Kidney epithelial cell (primary cell): ENCODE measurements around the gene TSPAN13. TPM values are rescaled to one million over a fixed set of nuclear protein-coding genes. Genes with fewer than 3 reads are reported as not detected.

ENCODE experiments used
- DNase-seq: peaks from one replicate; pipeline ENCODE4 v3.0.0-alpha.2; 2010; ENCODE audit warnings: low read depth
- H3K27me3 ChIP-seq: 2 replicates; pipeline ENCODE4 v1.6.0; 2011; ENCODE audit warnings: low read length; ENCODE audit not compliant: control insufficient read depth, insufficient read depth
- H3K36me3 ChIP-seq: 2 replicates; pipeline ENCODE4 v1.5.1; 2011; ENCODE audit warnings: low read length; ENCODE audit not compliant: control insufficient read depth, insufficient read depth
- H3K4me3 ChIP-seq: 2 replicates; pipeline ENCODE4 v1.5.1; 2011; ENCODE audit warnings: low read depth, mild to moderate bottlenecking, control low read depth, low read length
- total RNA-seq: library from RNA; depleted of rRNA; stranded (reverse); fragments of >200 nt; gene quantifications from 2 replicates; pipeline ENCODE4 v1.2.3, GENCODE V29; 2015
- TF ChIP-seq, protein P1 (sequence below): IDR thresholded peaks from 2 replicates; pipeline ENCODE4 v1.5.1; 2011; ENCODE audit warnings: mild to moderate bottlenecking, moderate library complexity, low read length, control low read depth, inconsistent platforms; ENCODE audit not compliant: insufficient read depth, poor library complexity, severe bottlenecking

Gene TSPAN13
- total RNA-seq: 15.5 and 16.7 TPM in 2 replicates

GRCh38 chr7:16753102-16753931, at the start of gene TSPAN13:
TSPAN13 (plus strand) TSS chr7:16753755; CDS start chr7:16753968, 213 bp downstream.
- TF ChIP-seq, protein P1, sequence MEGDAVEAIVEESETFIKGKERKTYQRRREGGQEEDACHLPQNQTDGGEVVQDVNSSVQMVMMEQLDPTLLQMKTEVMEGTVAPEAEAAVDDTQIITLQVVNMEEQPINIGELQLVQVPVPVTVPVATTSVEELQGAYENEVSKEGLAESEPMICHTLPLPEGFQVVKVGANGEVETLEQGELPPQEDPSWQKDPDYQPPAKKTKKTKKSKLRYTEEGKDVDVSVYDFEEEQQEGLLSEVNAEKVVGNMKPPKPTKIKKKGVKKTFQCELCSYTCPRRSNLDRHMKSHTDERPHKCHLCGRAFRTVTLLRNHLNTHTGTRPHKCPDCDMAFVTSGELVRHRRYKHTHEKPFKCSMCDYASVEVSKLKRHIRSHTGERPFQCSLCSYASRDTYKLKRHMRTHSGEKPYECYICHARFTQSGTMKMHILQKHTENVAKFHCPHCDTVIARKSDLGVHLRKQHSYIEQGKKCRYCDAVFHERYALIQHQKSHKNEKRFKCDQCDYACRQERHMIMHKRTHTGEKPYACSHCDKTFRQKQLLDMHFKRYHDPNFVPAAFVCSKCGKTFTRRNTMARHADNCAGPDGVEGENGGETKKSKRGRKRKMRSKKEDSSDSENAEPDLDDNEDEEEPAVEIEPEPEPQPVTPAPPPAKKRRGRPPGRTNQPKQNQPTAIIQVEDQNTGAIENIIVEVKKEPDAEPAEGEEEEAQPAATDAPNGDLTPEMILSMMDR: no peak
- Histone ChIP-seq H3K4me3 (peak within 1 kb of the TSS; percentile 87), H3K36me3 (no peaks in the 10 kb centered on the region), H3K27me3 (no peaks in the 10 kb centered on the region)
- peak; percentile 54 for DNase-seq

GRCh38 chr7:16708511-16708910, 45.0 kb upstream of the TSPAN13 start:
- no peak for DNase-seq
- TF ChIP-seq, protein P1: no peak
- Histone ChIP-seq H3K4me3 (no peak overlapping the region), H3K36me3 (no peaks in the 10 kb centered on the region), H3K27me3 (no peaks in the 10 kb centered on the region)

- H3K27me3 ChIP-seq: no peaks in the 10 kb centered on the region
- peak; percentile 94 for DNase-seq
- no peaks in the 10 kb centered on the region for H3K36me3 ChIP-seq
- TF ChIP-seq, protein P1: no peak
- H3K4me3 ChIP-seq: no peak overlapping the region
These were observed 44.6 kb upstream of the TSPAN13 start for GRCh38 chr7:16708980-16709379.

- no peak for DNase-seq
- Histone ChIP-seq H3K4me3 (no peak overlapping the region), H3K27me3 (no peaks in the 10 kb centered on the region), H3K36me3 (no peaks in the 10 kb centered on the region)
- TF ChIP-seq, protein P1: no peak
These were observed 42.9 kb upstream of the TSPAN13 start for GRCh38 chr7:16710651-16711050.

DNA sequence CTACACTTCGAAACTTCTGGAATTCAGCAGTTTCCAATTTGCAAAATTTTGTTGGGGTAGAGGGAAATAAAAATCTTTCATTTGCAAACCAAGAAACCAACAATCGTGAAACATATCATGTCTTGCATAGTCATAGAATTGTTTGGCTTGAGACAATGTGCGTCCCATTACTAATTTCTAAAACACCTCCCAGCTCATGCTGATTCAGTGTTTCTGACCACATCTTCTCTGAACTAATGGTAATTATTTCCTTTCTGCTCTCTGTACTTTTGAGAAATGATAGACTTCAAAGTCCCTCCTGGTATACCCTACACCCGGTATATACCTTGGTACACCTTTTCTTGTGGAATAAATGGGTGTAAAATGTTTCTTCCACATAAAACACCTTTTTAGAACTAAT, 41.8 kb upstream of the TSPAN13 start:
- Histone ChIP-seq H3K36me3 (no peaks in the 10 kb centered on the region), H3K27me3 (no peaks in the 10 kb centered on the region), H3K4me3 (no peak overlapping the region)
- DNase-seq: no peak
- TF ChIP-seq, protein P1: no peak
